ENCODE results near the gene EPHA8. TPM values are rescaled to one million over a fixed set of nuclear protein-coding genes. Genes with fewer than 3 reads are reported as not detected.

Gene EPHA8
- total RNA-seq, 1 donor from 2014 or later, result 2.0 TPM

GRCh38 chr1:22587247-22587646, 24.0 kb downstream of the EPHA8 start:
- no peak for FAIRE-seq
- DNase-seq (ENCODE audit: low spot score in 2 of 2), result no peak

GRCh38 chr1:22588899-22589422, 25.7 kb downstream of the EPHA8 start:
- no peak for DNase-seq (ENCODE audit: low spot score in 2 of 2)
- FAIRE-seq, result no peak

- FAIRE-seq (no peak), DNase-seq (ENCODE audit: low spot score in 2 of 2) (no peak)
These were observed 28.3 kb downstream of the EPHA8 start for GRCh38 chr1:22591576-22591975.

GRCh38 chr1:22592051-22592450, 28.8 kb downstream of the EPHA8 start:
- DNase-seq (ENCODE audit: low spot score in 2 of 2) (no peak), FAIRE-seq (no peak)

GRCh38 chr1:22592919-22593790, 29.9 kb downstream of the EPHA8 start:
- DNase-seq (ENCODE audit: low spot score in 2 of 2) (no peak), FAIRE-seq (no peak)

- FAIRE-seq, result no peak
These were observed 31.1 kb downstream of the EPHA8 start for GRCh38 chr1:22594396-22594795.

GRCh38 chr1:22595108-22595507, 31.8 kb downstream of the EPHA8 start:
- DNase-seq (ENCODE audit: low spot score in 2 of 2) (no peak), FAIRE-seq (no peak)

More at GRCh38 chr1:22594396-22594795, 31.1 kb downstream of the EPHA8 start:
- no peak for DNase-seq (ENCODE audit: low spot score in 2 of 2)

- FAIRE-seq, result no peak
- no peak for DNase-seq (ENCODE audit: low spot score in 2 of 2)
These were observed 34.1 kb downstream of the EPHA8 start for GRCh38 chr1:22597301-22597965.

GRCh38 chr1:22597996-22598395, 34.7 kb downstream of the EPHA8 start:
- DNase-seq (ENCODE audit: low spot score in 2 of 2) (no peak), FAIRE-seq (no peak)

- DNase-seq (ENCODE audit: low spot score in 2 of 2), result no peak
- FAIRE-seq, result no peak
These were observed 35.4 kb downstream of the EPHA8 start for GRCh38 chr1:22598736-22599135.

- no peak for FAIRE-seq
These were observed 37.0 kb downstream of the EPHA8 start for GRCh38 chr1:22600071-22600816.

GRCh38 chr1:22600817-22601605, 37.7 kb downstream of the EPHA8 start:
- no peak for FAIRE-seq
- no peak for DNase-seq (ENCODE audit: low spot score in 2 of 2)

More at GRCh38 chr1:22600071-22600816, 37.0 kb downstream of the EPHA8 start:
- DNase-seq (ENCODE audit: low spot score in 2 of 2), result no peak

GRCh38 chr1:22601610-22602009, 38.3 kb downstream of the EPHA8 start:
- DNase-seq (ENCODE audit: low spot score in 2 of 2) (no peak), FAIRE-seq (no peak)

- no peak for FAIRE-seq
These were observed 38.9 kb downstream of the EPHA8 start for GRCh38 chr1:22602060-22602740.

GRCh38 chr1:22606161-22606560, 42.9 kb downstream of the EPHA8 start:
- FAIRE-seq, result no peak

More at GRCh38 chr1:22602060-22602740, 38.9 kb downstream of the EPHA8 start:
- no peak for DNase-seq (ENCODE audit: low spot score in 2 of 2)

GRCh38 chr1:22607154-22607553, 43.9 kb downstream of the EPHA8 start:
- FAIRE-seq (no peak), DNase-seq (ENCODE audit: low spot score in 2 of 2) (no peak)

More at GRCh38 chr1:22606161-22606560, 42.9 kb downstream of the EPHA8 start:
- no peak for DNase-seq (ENCODE audit: low spot score in 2 of 2)

GRCh38 chr1:22608361-22608760, 45.1 kb downstream of the EPHA8 start:
- DNase-seq (ENCODE audit: low spot score in 2 of 2) (no peak), FAIRE-seq (no peak)

GRCh38 chr1:22609291-22609690, 46.0 kb downstream of the EPHA8 start:
- no peak for FAIRE-seq
- DNase-seq (ENCODE audit: low spot score in 2 of 2), result no peak

- no peak for DNase-seq (ENCODE audit: low spot score in 2 of 2)
These were observed 48.2 kb downstream of the EPHA8 start for GRCh38 chr1:22611530-22611947.

More at GRCh38 chr1:22611530-22611947, 48.2 kb downstream of the EPHA8 start:
- no peak for FAIRE-seq
